SK-N-MC (cell line): ENCODE measurements around the gene SLC16A5.

ENCODE experiments used
- EZH2 ChIP-seq: fragments of 200-600 bp; sonication (generic); IDR thresholded peaks from one replicate; pipeline ENCODE4 v1.6.1; 2017; ENCODE audit warnings: antibody characterized with exemption
- POLR2AphosphoS5 ChIP-seq: IDR thresholded peaks from 2 replicates; pipeline ENCODE4 v1.6.1; 2012; ENCODE audit warnings: mild to moderate bottlenecking, low read depth, low read length, borderline replicate concordance

GRCh38 chr17:75039238-75039637, 48.5 kb upstream of the SLC16A5 start:
- TF ChIP-seq POLR2AphosphoS5 = no peak
- no peak for TF ChIP-seq EZH2
